Fibroblast of the aortic adventitia (primary cell): ENCODE results near the gene PCGF2. TPM values are rescaled to one million over a fixed set of nuclear protein-coding genes. Genes with fewer than 3 reads are reported as not detected.
"Not testable (repeated sequence)": the region's sequence is repeated elsewhere in the genome, so short reads cannot be mapped to it uniquely, and the experiment has no call there.

Experiments
- DNase-seq: peaks from one replicate; pipeline ENCODE4 v3.0.0-alpha.2; 2010; ENCODE audit warnings: low read depth
- H3K4me3 ChIP-seq: 2 replicates; pipeline ENCODE4 v1.5.1; 2011; ENCODE audit warnings: low read depth, mild to moderate bottlenecking, control low read depth, low read length, moderate library complexity
- CTCF ChIP-seq: IDR thresholded peaks from 2 replicates; pipeline ENCODE4 v1.5.1; 2011; ENCODE audit warnings: mild to moderate bottlenecking, low read length, control low read depth, inconsistent platforms; ENCODE audit not compliant: insufficient read depth
- total RNA-seq: library from RNA; depleted of rRNA; stranded (reverse); fragments of >200 nt; gene quantifications from 2 replicates; pipeline ENCODE4 v1.2.3, GENCODE V29; 2012; ENCODE audit warnings: low replicate concordance

Gene PCGF2
- total RNA-seq, 1 donor, result 4.8 TPM

- no peak overlapping the region for H3K4me3 ChIP-seq
- DNase-seq, result no peak
- TF ChIP-seq CTCF, result no peak
These were observed 41.0 kb upstream of the PCGF2 start for GRCh38 chr17:38789185-38789584.

- DNase-seq, H3K4me3 ChIP-seq: not testable (repeated sequence)
These were observed 39.9 kb upstream of the PCGF2 start for GRCh38 chr17:38787999-38788398.

- TF ChIP-seq CTCF, result no peak
- DNase-seq, result no peak
- H3K4me3 ChIP-seq, result no peak overlapping the region
These were observed 38.2 kb upstream of the PCGF2 start for GRCh38 chr17:38786372-38786771.

- DNase-seq, result no peak
- H3K4me3 ChIP-seq, result no peak overlapping the region
- no peak for TF ChIP-seq CTCF
These were observed 35.1 kb upstream of the PCGF2 start for GRCh38 chr17:38783227-38783626.

- DNase-seq, result no peak
- H3K4me3 ChIP-seq, result no peak overlapping the region
- no peak for TF ChIP-seq CTCF
These were observed 32.0 kb upstream of the PCGF2 start for GRCh38 chr17:38779965-38780752.

GRCh38 chr17:38777641-38778250 lies 29.6 kb upstream of the PCGF2 start:
- H3K4me3 ChIP-seq, result no peak overlapping the region
- DNase-seq, result no peak
- no peak for TF ChIP-seq CTCF

GRCh38 chr17:38773258-38773657 lies 25.1 kb upstream of the PCGF2 start:
- DNase-seq, result no peak
- no peak for TF ChIP-seq CTCF
- no peak overlapping the region for H3K4me3 ChIP-seq
